ENCODE results near the gene PELI2.

DNA sequence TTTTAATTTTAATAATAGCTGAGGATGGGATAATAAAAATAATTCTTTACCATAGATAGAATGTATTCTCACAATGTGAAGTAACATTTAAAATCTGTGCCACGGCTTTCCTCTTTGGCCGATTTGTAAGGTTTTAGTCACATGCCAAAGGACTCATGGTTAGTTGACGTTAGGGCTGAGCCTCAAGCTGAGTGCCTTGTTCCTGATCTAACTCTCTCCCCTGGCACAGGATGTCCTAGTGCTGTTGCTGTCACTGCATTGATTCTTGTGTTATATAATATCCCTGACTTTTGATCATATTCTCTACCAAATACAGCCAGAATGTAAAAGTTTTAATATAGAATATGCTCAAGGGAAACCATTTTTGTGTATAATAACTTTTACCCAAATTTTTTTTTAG lies 144.3 kb downstream of the PELI2 start:
- TF ChIP-seq, protein P1, sequence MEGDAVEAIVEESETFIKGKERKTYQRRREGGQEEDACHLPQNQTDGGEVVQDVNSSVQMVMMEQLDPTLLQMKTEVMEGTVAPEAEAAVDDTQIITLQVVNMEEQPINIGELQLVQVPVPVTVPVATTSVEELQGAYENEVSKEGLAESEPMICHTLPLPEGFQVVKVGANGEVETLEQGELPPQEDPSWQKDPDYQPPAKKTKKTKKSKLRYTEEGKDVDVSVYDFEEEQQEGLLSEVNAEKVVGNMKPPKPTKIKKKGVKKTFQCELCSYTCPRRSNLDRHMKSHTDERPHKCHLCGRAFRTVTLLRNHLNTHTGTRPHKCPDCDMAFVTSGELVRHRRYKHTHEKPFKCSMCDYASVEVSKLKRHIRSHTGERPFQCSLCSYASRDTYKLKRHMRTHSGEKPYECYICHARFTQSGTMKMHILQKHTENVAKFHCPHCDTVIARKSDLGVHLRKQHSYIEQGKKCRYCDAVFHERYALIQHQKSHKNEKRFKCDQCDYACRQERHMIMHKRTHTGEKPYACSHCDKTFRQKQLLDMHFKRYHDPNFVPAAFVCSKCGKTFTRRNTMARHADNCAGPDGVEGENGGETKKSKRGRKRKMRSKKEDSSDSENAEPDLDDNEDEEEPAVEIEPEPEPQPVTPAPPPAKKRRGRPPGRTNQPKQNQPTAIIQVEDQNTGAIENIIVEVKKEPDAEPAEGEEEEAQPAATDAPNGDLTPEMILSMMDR (IDR thresholded peaks at IDR 0.05): no peak
- no peak for TF ChIP-seq EZH2phosphoT487 (IDR thresholded peaks at IDR 0.05)

Measured in neural progenitor cell (in vitro differentiated cells).